Activated CD4-positive, alpha-beta T cell treated with anti-CD3 and anti-CD28 coated beads, Interleukin-2, Interleukin-4, amounts not matched to agents 100 ng/mL and 50 ng/mL, durations not matched to agents 16 hours and 8 hours (primary cell): ENCODE results near the gene ACVRL1.

Source experiments
- DNase-seq: peaks from one replicate; pipeline ENCODE4 v3.0.0-alpha.2; 2020; ENCODE audit warnings: low spot score

ACVRL1 gene

DNA sequence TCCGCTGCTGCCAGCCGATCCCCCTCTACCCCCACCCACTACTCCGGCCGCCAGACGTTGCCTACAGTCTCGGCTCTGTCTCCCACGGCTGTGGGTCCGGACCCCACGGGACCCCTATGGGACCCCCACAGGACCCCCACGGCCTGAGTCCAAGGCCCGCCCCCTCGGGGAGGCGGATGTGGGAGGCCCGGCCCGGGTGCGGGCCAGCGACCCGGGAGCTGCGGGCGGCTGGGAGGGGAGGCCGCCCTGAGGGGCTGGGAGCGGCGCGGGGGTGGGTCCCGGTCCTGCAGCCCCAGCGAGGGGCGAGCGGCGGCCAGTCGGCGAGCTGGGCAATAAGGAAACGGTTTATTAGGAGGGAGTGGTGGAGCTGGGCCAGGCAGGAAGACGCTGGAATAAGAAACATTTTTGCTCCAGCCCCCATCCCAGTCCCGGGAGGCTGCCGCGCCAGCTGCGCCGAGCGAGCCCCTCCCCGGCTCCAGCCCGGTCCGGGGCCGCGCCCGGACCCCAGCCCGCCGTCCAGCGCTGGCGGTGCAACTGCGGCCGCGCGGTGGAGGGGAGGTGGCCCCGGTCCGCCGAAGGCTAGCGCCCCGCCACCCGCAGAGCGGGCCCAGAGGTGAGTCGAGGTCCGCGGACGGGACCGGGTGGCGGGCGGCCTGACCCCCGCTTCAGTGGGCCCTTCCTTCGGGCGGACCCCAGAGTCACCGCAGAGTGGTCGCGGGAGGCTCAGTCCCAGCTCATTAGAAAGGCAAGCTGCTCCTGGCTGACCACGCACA is at the start of gene ACVRL1:
Gene ACVRL1, plus strand, starts transcription at position 422 of the 773 bp plus-strand sequence. CDS start 4,971 bp downstream, outside the sequence.
- no peak for DNase-seq

- no peak for DNase-seq
These were observed 46.3 kb upstream of the ACVRL1 start for GRCh38 chr12:51860986-51861385.

DNA sequence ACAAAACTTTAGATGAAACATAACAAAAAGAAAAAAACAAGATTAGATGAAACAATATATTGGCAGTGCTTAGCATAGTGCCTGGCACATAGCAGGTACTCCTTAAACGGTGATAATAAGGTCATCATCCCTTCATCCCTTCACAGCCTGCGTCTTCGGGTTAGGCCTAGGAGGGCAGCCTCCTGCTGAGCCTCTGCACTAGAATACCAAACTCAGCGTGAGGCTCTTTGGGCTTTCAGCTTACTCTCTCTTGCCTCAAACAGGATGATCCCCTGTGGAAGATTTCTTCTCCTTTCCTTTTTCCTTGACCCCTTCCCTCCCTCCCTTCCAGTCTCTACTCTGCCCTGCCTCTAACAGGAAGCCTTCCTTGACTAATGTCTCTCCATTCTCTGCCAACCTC is 44.4 kb upstream of the ACVRL1 start:
- no peak for DNase-seq

DNA sequence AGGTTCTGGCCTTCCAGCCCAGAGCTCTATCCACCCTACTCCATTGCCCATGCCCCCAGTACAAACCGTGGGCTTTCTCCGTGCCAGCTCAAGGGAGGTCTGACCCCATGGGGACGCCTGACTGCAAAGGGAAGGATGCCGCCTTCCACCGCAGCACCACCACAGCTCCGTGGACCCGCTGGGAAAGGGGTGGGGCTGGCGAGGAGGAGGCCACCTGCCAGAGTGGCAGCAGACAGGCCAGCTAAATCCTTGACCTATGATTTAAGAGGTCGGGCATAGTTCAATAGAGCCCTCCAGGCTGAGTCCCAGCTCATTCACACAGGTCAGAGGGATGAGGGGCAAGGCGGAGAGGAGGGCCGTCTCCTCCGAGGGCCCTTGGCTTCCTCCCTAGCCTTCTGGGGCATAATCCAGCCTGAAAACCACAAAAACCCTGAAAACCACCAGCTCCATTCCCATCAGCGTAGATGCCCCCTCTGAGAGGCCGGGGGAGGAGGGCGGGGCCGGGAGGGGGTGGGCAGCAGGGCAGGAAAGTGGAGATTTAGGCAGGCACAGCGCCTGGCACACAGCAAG is 43.9 kb upstream of the ACVRL1 start:
- DNase-seq = no peak

- no peak for DNase-seq
These were observed 43.1 kb upstream of the ACVRL1 start for GRCh38 chr12:51863933-51864832.

DNA sequence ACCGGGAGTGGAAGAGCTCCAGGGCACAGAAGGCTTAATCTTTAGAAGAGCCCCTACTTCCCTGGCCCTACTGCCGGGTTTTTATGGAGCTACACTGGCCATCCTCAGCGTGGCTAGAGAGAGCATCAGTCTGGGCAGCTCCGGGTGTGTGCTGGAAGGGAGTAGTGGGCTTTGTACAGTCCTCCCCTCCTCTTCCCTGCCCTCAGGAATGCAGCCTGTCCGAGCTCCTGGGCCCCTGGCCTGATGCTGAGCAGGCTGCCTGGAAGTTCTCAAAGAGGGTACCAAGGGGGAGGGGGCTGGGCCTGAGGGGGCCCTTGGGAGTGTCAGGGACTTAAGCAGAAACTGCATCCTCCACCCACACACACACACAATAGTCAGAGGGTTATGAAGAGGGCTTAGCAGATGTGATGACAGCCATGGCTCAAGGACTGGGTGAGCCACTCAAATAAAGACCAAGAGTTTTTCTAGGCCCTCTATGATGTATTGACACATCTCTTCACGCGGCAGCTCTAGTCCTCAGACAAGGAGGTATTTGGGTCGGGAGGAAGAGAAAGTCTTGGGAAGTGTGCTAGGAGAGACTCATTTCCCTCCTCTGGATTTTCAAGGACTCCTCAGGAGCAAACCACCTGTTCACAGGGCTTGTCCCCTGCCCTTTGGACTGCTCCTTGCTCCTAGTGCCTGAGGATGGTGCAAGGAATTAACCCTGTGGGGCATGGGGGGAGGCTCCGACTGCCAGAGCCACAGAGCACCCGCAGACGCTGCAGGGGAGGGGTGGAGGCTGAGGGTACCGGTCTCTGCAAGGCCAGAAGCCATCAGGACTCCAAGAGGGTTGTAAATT is 42.3 kb upstream of the ACVRL1 start:
- DNase-seq = no peak

DNA sequence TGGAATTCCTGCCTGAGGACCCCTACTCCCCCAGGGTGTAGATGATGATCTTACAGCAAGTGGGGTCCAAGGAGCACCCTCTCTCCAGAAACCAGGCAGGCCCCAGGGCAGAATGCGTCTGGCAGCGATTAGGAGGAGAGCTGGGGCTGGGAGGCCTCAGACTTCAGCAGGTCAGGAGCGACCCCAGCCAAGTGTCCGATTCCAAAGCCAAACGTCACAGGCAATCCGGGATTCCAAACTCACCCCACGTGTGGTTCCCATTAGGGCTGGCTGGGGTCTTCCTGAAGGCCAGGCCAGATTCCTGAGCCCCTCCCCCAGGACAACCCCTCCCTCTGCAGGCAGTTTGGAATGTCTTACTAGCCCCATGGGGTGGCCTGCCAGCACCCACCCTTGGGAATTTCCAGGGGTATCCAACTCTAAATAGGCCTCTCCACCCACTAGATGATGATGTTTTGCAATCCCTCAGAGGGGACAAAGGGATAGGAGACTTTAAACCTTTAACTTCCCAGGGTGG is 41.5 kb upstream of the ACVRL1 start:
- DNase-seq = no peak

GRCh38 chr12:51866324-51866723 is 41.0 kb upstream of the ACVRL1 start:
- no peak for DNase-seq

DNA sequence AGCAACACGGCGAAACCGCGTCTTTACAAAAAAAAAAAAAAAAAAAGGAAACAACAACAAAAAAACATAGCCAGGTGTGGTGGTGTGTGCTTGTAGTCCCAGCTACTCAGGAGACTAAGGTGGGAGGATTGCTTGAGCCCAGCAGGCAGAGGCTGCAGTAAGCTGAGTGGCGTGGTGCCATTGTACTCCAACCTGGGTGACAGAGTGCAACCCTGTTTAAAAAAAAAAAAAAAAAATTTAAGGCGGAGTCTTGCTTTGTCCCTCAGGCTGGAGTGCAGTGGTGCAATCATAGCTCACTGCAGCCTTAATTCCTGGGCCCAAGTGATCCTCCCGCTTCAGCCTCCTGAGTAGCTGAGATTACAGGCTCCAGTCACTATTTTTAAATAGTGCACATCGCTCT is 40.5 kb upstream of the ACVRL1 start:
- DNase-seq = no peak

DNA sequence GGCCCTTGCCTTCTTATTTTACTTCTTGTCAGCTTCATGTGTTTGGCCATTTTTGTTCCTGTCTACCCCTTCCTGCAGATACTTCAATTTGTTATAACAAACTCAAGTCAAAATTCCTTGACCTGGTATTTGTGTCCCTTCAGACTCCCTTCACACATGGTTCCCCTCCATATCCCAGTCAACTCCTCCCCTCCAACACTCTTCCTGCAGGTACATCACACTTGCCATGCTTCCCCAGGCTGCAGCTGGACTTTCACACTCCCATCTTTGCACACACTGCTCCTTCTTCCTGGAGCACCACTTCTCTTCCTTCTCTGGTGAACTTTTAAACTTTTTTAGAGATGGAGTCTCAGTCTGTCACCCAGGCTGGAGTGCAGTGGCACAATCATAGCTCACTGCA is 39.9 kb upstream of the ACVRL1 start:
- no peak for DNase-seq

DNA sequence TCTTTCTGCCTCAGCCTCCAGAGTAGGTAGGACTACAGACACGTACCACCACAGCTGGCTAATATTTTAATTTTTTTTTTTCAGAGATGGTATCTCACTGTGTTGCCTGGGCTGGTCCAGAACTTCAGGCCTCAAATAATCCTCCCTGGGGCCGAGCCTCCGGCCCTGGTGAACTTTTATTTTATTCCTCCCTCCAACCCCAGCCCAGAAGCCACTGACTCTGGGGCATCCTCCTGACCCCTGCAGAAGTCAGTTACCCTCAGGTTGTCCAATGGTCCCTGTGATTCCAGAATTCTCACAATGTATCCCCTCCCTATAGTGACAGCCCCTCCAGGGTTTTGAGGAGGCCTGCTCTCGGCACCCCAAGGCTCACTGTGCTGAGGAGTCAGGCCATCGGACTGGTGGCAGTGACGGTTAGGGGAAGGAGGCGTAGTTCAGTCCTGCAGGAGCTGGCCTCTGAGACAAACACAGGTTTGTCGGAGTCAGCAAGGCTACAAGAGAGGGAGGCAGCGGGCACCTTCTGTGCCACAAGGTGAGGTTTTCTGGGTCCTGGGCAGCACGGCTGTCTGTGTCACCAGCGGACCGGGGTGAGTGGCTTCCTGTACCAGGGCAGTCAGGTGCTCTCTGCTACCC is 39.4 kb upstream of the ACVRL1 start:
- DNase-seq = no peak

GRCh38 chr12:51868821-51869495 is 38.3 kb upstream of the ACVRL1 start:
- no peak for DNase-seq

DNA sequence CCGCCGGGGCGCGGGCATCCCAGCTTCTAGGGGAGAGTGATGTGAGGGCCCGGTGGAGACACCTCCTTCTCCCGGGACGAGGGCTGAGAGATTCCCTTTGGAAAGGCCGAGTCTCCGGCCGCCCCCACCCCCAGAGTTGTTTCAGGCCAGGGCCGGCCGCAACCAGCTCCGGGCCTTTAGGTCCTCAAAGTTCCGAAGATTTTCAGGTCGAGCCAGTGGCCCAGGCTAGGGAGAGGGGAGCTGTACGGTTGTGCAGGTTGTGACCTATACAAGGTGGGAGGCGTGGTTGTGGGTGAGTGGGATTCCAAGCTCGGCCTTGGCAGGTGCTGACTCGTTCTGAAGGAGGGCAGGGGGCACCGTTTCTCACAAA is 37.8 kb upstream of the ACVRL1 start:
- DNase-seq = no peak

DNA sequence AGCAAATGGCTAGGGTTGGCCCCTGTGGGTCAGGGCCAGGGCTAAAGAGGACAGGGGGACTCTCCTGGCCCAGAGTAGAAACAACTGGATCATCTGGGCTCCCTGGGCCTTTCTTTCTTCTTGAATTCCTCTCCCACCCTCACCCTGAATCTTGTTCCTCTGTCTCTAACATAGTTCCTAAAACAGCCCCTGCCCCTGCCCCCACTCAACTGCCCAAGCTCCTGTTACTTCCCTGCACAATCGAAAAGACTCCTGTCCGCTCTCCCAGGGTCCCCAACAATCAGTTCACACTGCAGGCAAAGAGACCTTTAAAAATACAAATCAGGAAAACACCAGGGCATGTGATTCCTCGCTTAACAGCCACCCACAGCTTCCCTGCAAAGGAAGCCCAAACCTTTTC is 37.4 kb upstream of the ACVRL1 start:
- no peak for DNase-seq

GRCh38 chr12:51870504-51870903 is 36.8 kb upstream of the ACVRL1 start:
- no peak for DNase-seq

GRCh38 chr12:51871126-51871525 is 36.2 kb upstream of the ACVRL1 start:
- no peak for DNase-seq

- DNase-seq = no peak
These were observed 35.2 kb upstream of the ACVRL1 start for GRCh38 chr12:51871918-51872688.

GRCh38 chr12:51872689-51872981 is 34.7 kb upstream of the ACVRL1 start:
- DNase-seq = no peak

- DNase-seq = no peak
These were observed 33.9 kb upstream of the ACVRL1 start for GRCh38 chr12:51873251-51873994.
